GM12878 (cell line): Measurements from ENCODE around the gene MAGI2.

Experiments used
- CREB1 ChIP-seq: IDR thresholded peaks from 2 replicates; pipeline ENCODE4 v1.6.1; 2012; ENCODE audit warnings: low read depth, mild to moderate bottlenecking, inconsistent platforms
- EGR1 ChIP-seq, 2 experiments: IDR thresholded peaks; 1 replicate in 1 of 2; 2 replicates in 1 of 2; pipeline ENCODE4 v1.6.1; 2011 to 2012; ENCODE audit warnings: low read depth in 2 of 2, low read length in 2 of 2, borderline replicate concordance in 1 of 2, mild to moderate bottlenecking in 1 of 2, moderate library complexity in 1 of 2
- FOXM1 ChIP-seq: IDR thresholded peaks from 2 replicates; pipeline ENCODE4 v1.6.1; 2012; ENCODE audit warnings: low read depth, mild to moderate bottlenecking, inconsistent platforms, low read length, moderate library complexity
- HDGF ChIP-seq: fragments of 450-650 bp; IDR thresholded peaks from 2 replicates; pipeline ENCODE4 v1.6.1; 2016; ENCODE audit warnings: antibody characterized with exemption
- IRF3 ChIP-seq: fragments of 450-650 bp; IDR thresholded peaks from 2 replicates; pipeline ENCODE4 v1.6.1; 2014; ENCODE audit warnings: mild to moderate bottlenecking
- JUND ChIP-seq: IDR thresholded peaks from 2 replicates; pipeline ENCODE4 v1.6.1; 2012; ENCODE audit warnings: low read depth, mild to moderate bottlenecking, low read length, improper control_type of control experiment, moderate library complexity
- POLR2A ChIP-seq: IDR thresholded peaks from 2 replicates; pipeline ENCODE4 v1.6.1; 2011; ENCODE audit warnings: low read depth, mild to moderate bottlenecking, low read length
- POLR2AphosphoS5 ChIP-seq: IDR thresholded peaks from 2 replicates; pipeline ENCODE4 v1.6.1; 2011; ENCODE audit warnings: mild to moderate bottlenecking, low read length, inconsistent platforms
- SIN3A ChIP-seq: IDR thresholded peaks from 2 replicates; pipeline ENCODE4 v1.6.1; 2012; ENCODE audit warnings: low read depth, low read length, improper control_type of control experiment
- SMAD1 ChIP-seq: fragments of 450-650 bp; IDR thresholded peaks from 2 replicates; pipeline ENCODE4 v1.6.1; 2018; ENCODE audit warnings: mild to moderate bottlenecking, low read depth; ENCODE audit not compliant: partially characterized antibody
- SP1 ChIP-seq: IDR thresholded peaks from one replicate; pipeline ENCODE4 v1.6.1; 2011; ENCODE audit warnings: low read depth, low read length
- ZZZ3 ChIP-seq: IDR thresholded peaks from 2 replicates; pipeline ENCODE4 v1.6.1; 2011; ENCODE audit warnings: low read depth; ENCODE audit not compliant: control insufficient read depth, insufficient read length
- TF ChIP-seq, protein P1 (sequence below), 3 experiments: IDR thresholded peaks in 2 of 3; conservative IDR thresholded peaks in 1 of 3; 2 replicates each; pipeline ENCODE4 v1.5.1; 2011; ENCODE audit warnings: low read depth in 3 of 3, low read length in 3 of 3, mild to moderate bottlenecking in 3 of 3, control low read depth in 2 of 3, moderate library complexity in 2 of 3, inconsistent platforms in 1 of 3, mixed read lengths in 1 of 3; ENCODE audit not compliant: control insufficient read depth in 2 of 3, insufficient read depth in 1 of 3; ENCODE audit errors: extremely low read depth in 1 of 3

DNA sequence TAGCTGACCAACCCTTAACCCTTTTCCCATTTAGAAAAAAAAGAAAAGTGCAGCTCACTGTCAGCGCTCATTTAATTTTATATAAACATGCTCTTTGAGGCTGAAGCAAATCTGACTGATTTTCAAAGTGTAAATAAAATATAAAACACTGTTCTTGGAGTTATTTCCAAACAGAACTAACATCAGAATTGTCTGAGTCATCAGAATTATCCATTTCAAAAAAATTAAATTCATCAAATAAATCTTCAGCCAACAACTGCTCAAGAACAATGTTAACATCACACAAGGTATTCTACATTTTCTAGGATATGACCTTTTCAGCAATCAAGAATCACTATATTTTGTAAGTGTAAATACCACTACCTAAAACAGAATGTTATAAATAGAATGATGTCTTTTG lies 93.6 kb downstream of the MAGI2 start:
- TF ChIP-seq EGR1 (IDR thresholded peaks at IDR 0.05; ENCODE audit: borderline replicate concordance in 1 of 2, low read depth in 2 of 2, low read length in 2 of 2) (no peak), POLR2A (no peak), ZZZ3 (no peak), SIN3A (no peak), IRF3 (no peak), SMAD1 (no peak), FOXM1 (no peak), JUND (no peak), CREB1 (no peak), POLR2AphosphoS5 (no peak), HDGF (no peak), SP1 (no peak)
- TF ChIP-seq, protein P1, sequence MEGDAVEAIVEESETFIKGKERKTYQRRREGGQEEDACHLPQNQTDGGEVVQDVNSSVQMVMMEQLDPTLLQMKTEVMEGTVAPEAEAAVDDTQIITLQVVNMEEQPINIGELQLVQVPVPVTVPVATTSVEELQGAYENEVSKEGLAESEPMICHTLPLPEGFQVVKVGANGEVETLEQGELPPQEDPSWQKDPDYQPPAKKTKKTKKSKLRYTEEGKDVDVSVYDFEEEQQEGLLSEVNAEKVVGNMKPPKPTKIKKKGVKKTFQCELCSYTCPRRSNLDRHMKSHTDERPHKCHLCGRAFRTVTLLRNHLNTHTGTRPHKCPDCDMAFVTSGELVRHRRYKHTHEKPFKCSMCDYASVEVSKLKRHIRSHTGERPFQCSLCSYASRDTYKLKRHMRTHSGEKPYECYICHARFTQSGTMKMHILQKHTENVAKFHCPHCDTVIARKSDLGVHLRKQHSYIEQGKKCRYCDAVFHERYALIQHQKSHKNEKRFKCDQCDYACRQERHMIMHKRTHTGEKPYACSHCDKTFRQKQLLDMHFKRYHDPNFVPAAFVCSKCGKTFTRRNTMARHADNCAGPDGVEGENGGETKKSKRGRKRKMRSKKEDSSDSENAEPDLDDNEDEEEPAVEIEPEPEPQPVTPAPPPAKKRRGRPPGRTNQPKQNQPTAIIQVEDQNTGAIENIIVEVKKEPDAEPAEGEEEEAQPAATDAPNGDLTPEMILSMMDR (IDR thresholded peaks at IDR 0.05 in 2 of 3, conservative IDR thresholded peaks at IDR 0.05 in 1 of 3; ENCODE audit: control insufficient read depth in 2 of 3, extremely low read depth in 1 of 3, insufficient read depth in 1 of 3, low read depth in 3 of 3, low read length in 3 of 3): no peak
